Right atrium auricular region (tissue), 2 donors: ENCODE measurements around the gene LRRC75B. TPM values are rescaled to one million over a fixed set of nuclear protein-coding genes. Genes with fewer than 3 reads are reported as not detected.

Experiments used
- DNase-seq: peaks from one replicate; pipeline ENCODE4 v3.0.0-alpha.2; 2019; ENCODE audit warnings: low spot score
- H3K27ac ChIP-seq, 2 donors: fragments of 200-600 bp; sonication (generic); 1 replicate in 1 of 2; 2 replicates in 1 of 2; pipeline ENCODE4 v1.5.1; 2016 to 2019
- H3K27me3 ChIP-seq, 2 donors: fragments of 200-600 bp; sonication (generic); one replicate each; pipeline versions ENCODE4 v1.5.1 to v1.6.0; 2017 to 2019
- H3K36me3 ChIP-seq: fragments of 200-600 bp; sonication (generic); one replicate; pipeline ENCODE4 v1.5.1; 2016
- H3K4me1 ChIP-seq, 2 donors: fragments of 200-600 bp; sonication (generic); one replicate each; pipeline versions ENCODE4 v1.5.1 to v1.6.0; 2017 to 2019
- H3K4me3 ChIP-seq, 2 donors: fragments of 200-600 bp; sonication (generic); 1 replicate in 1 of 2; 2 replicates in 1 of 2; pipeline ENCODE4 v1.5.1; 2017 to 2019; ENCODE audit warnings: mild to moderate bottlenecking in 1 of 2, moderate library complexity in 1 of 2
- H3K9me3 ChIP-seq, 2 donors: fragments of 200-600 bp; sonication (generic); one replicate each; pipeline ENCODE4 v1.5.1; 2019
- total RNA-seq, 2 donors: library from RNA; depleted of rRNA; stranded (reverse); fragments of >200 nt; gene quantifications; one replicate each; pipeline ENCODE4 v1.1.0, GENCODE V29; 2016
- TF ChIP-seq, protein P1 (sequence below), 2 donors: fragments of 200-600 bp; sonication (generic); IDR thresholded peaks; one replicate each; pipeline ENCODE4 v1.5.1; 2019; ENCODE audit warnings: antibody characterized with exemption in 2 of 2

Gene LRRC75B
- total RNA-seq, 2 donors from 2014 or later = 3.0 to 7.5 TPM

DNA sequence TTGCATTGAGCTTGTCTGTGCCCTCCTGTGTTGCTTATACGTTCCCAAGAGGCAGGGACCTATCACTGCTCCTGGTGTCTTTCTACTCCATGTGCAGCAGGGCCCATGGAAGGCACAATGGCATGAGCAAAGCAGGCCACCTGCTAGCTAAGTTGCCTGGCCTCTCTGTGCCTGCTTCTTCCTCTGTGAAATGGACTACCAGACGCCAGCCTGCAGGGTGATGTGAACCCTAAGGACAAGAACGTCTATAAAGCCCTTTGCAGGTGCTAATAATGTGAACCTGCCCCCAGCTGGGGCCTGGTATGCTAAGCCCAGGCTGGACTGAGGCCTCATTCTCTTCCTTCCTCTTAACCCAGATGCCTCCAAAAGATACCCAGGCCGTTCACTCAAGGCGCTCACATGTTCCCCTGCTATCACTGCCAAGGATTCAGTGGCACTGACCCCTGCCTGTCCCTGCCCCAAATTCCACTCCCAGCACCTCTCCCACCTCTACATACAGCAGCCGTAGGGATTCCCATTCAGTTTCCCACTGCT, 41.9 kb downstream of the LRRC75B start:
- peaks cover 34% of the 10 kb centered on the region for H3K36me3 ChIP-seq
- no peak for DNase-seq
- H3K27me3 ChIP-seq = no peaks in the 10 kb centered on the region
- peaks cover 0 to 54% of the 10 kb centered on the region in 2 donors for H3K4me1 ChIP-seq
- no peaks in the 10 kb centered on the region for H3K9me3 ChIP-seq
- H3K27ac ChIP-seq = peak overlapping the region; percentile 59 to 65
- H3K4me3 ChIP-seq = no peak overlapping the region
- TF ChIP-seq, protein P1, sequence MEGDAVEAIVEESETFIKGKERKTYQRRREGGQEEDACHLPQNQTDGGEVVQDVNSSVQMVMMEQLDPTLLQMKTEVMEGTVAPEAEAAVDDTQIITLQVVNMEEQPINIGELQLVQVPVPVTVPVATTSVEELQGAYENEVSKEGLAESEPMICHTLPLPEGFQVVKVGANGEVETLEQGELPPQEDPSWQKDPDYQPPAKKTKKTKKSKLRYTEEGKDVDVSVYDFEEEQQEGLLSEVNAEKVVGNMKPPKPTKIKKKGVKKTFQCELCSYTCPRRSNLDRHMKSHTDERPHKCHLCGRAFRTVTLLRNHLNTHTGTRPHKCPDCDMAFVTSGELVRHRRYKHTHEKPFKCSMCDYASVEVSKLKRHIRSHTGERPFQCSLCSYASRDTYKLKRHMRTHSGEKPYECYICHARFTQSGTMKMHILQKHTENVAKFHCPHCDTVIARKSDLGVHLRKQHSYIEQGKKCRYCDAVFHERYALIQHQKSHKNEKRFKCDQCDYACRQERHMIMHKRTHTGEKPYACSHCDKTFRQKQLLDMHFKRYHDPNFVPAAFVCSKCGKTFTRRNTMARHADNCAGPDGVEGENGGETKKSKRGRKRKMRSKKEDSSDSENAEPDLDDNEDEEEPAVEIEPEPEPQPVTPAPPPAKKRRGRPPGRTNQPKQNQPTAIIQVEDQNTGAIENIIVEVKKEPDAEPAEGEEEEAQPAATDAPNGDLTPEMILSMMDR (IDR thresholded peaks at IDR 0.05) = no peak

DNA sequence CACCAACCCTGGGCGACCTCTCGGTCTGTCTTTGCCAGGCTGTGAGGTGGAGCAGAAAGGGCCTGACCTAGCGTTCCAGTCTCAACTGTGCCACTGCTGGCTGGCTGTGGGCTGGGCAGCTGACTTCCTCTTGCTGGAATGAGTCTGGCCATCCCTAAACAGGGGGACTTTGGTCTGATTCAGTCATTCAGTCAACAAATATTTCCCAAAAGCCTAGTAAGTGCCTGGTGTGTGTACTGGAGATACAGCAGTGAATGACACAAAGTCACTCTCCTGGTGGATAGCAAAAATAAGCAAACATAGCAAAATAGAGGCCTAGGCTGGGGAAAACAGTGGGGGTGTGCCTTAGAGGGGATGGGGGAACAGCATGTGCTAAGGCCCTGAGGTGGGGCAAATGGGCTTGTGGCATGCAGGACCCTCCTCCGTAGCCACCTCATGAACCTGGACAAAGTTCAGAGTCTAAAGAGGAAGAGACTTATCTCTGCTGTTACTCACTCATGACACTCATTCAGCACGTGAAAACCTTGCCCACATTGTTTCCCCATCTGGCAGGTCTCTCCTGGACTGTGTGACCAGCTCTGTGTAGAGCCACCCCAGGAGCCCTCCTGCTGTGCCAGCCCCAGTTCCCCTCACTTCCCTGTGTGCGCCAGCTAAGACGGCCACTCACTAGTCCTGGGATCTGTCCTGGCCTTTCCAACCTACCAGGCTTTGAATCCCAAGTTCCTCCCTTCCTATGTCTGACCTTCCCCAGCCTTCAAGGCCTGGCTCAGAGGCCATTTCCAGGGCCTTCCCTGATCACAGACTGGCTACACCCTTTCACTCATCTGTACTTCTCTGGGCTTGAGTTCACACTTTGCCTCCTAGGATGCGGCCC, 42.6 kb downstream of the LRRC75B start:
- H3K4me1 ChIP-seq = peaks cover 0 to 60% of the 10 kb centered on the region in 2 donors
- no peak overlapping the region for H3K4me3 ChIP-seq
- no peak for DNase-seq
- H3K27ac ChIP-seq = peak overlapping the region; percentile 59 to 65
- H3K36me3 ChIP-seq = peaks cover 35% of the 10 kb centered on the region
- no peaks in the 10 kb centered on the region for H3K27me3 ChIP-seq
- TF ChIP-seq, protein P1 (IDR thresholded peaks at IDR 0.05) = no peak
- H3K9me3 ChIP-seq = no peaks in the 10 kb centered on the region

GRCh38 chr22:24548812-24549211, 44.1 kb downstream of the LRRC75B start:
- TF ChIP-seq, protein P1 (IDR thresholded peaks at IDR 0.05) = no peak
- no peak overlapping the region for H3K4me3 ChIP-seq
- no peak for DNase-seq

DNA sequence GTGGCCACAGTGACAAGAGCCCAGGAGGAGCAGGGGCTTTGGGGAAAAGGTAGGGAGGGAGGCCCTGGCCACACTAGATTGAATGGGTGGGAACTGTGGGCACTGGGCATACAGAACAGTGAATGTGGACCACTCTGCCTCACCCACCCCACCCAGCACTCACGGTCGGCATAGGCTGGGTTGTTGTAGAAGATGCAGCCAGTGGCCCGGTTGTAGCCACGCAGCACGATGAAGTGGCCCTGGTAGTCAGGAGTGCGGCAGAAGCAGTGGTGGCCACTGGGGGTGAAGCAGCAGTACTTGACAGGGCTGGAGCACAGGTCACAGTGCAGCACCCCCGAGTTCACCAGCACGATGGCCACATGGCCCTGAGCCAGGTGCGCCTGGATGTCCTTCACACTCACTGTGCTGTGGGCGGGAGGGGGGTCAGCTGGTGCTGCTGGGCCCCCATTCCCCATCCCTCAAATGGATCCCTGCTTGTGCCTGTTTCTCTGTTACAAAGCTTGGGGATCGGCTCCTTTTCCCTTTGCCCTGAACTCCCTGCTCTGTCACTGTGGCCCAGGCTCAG, 49.1 kb downstream of the LRRC75B start:
- DNase-seq = no peak
- Histone ChIP-seq H3K9me3 (no peaks in the 10 kb centered on the region), H3K4me1 (peaks cover 0 to 45% of the 10 kb centered on the region in 2 donors), H3K4me3 (no peak overlapping the region), H3K27ac (no peak overlapping the region), H3K36me3 (peaks cover 83% of the 10 kb centered on the region), H3K27me3 (no peaks in the 10 kb centered on the region)
- TF ChIP-seq, protein P1 (IDR thresholded peaks at IDR 0.05) = no peak

More at GRCh38 chr22:24548812-24549211, 44.1 kb downstream of the LRRC75B start:
- peaks cover 0 to 68% of the 10 kb centered on the region in 2 donors for H3K4me1 ChIP-seq
- peaks cover 46% of the 10 kb centered on the region for H3K36me3 ChIP-seq
- no peaks in the 10 kb centered on the region for H3K27me3 ChIP-seq
- no peaks in the 10 kb centered on the region for H3K9me3 ChIP-seq
- no peak overlapping the region for H3K27ac ChIP-seq

GRCh38 chr22:24543185-24543601, 49.7 kb downstream of the LRRC75B start:
- DNase-seq = no peak
- Histone ChIP-seq H3K4me1 (peaks cover 0 to 44% of the 10 kb centered on the region in 2 donors), H3K36me3 (peaks cover 78% of the 10 kb centered on the region), H3K27ac (peak overlapping the region in 1 of 2 donors; percentile 14), H3K4me3 (no peak overlapping the region), H3K27me3 (no peaks in the 10 kb centered on the region), H3K9me3 (no peaks in the 10 kb centered on the region)
- TF ChIP-seq, protein P1 (IDR thresholded peaks at IDR 0.05) = no peak
